HUDEP-2 (cell line): ENCODE measurements around the gene GNE.

Experiments used
- DNase-seq, 76 experiments: peaks; one replicate each; lab custom pipeline; 2025; ENCODE audit not compliant: unreplicated experiment in 76 of 76; lab: John Stamatoyannopoulos, UW

Gene GNE

DNA sequence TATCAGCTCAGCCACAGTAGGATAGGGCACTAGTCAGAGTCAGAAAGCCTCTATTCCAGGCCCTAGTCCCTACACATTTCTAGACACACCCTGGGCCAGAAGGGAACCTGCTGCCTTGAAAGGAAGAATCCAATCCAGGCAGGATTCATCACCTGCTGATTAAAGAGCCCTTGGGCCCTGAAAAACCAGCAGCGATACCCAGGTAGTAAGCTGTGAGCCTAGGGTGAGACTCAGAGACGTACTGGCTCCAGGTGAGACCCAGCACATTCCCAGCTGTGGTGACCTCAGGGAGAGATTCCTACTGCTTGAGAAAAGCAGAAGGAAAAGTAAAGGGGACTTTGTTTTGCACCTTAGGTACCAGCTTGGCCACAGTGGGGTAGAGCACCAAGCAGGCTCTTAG lies 84.4 kb downstream of the GNE start:
- DNase-seq, result no peak

DNA sequence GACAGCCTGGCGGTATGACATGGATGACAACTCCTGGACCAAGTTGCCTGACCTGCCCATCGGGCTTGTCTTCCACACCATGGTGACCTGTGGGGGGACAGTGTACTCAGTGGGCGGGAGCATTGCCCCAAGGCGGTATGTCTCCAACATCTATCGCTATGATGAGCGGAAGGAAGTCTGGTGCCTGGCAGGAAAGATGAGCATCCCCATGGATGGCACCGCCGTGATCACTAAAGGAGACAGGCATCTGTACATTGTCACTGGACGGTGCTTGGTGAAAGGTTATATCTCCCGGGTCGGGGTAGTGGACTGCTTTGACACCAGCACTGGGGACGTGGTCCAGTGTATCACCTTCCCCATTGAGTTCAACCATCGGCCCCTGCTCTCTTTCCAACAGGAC lies 87.7 kb downstream of the GNE start:
- DNase-seq, result no peak

DNA sequence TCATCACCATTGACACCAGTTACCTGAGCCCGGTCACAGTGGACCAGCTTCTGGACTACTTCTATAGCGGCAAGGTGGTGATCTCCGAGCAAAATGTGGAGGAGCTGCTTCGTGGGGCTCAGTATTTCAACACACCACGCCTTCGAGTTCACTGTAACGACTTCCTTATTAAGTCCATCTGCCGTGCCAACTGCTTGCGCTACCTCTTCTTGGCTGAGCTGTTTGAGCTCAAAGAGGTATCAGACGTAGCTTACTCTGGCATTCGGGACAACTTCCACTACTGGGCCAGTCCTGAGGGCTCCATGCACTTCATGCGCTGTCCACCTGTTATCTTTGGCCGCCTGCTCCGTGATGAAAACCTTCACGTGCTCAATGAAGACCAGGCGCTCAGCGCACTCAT lies 88.5 kb downstream of the GNE start:
- no peak for DNase-seq

DNA sequence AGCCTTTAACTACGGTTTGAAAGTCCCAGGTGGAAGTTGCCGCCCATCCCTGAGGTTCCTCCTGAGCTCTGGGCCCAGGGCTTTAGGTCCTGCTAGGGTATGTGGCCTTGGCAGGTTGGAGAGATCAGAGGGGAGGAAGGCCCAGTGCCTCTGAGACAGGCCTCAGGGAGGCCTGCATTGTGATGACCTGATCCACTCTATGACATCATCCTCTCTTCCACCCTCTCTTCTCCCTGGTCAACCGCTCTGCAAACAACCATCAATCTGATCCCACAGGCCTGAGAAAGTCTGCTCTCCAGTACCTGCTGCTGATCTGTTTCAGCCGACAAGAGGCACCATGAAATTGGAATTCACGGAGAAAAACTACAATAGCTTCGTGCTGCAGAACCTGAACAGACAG lies 89.1 kb downstream of the GNE start, which contains the start of gene CCIN:
TSS of gene CCIN (plus strand) at position 223 of the 400 bp plus-strand sequence. CDS start at position 338, 115 bp downstream.
- DNase-seq, result no peak

DNA sequence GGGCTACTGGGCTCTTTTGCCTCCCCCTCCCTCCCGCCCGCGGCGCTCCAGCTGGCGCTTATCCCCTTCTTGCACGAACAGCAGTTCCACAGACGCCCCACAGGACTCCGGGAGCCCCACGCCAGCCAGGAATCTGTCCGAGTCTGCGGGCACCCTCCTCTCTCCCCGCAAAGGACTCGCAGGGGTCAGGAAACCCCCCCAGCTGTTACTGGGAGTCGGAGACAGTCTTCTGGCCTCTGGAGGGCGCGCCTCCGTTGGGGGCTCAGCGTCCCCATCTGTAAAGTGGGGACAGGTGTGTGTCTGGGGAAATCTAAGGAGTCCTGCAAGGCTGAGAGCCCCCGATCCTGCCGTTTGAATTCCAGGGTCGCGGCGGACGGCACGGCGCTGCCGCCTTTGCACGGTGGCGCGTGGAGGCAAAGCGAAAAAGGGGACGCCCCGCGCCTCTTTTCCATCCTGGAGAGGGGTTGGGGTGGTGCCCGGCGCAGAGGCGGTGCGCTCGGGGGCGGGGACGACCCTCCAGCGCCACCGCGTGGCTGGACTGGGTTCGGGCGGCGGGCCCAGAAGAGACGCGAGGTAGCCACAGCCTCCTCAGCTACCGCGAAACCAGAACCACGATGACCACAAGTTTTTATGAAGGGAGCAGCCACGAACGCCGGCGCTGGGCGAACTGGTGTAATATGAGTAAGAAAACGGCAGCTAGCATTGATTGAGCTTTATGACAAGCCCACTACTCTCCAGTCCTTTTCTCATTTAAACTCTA lies 91.9 kb downstream of the GNE start:
- DNase-seq, result peak in 60 of 76 experiments; percentile 6 to 72 (median 40)

DNA sequence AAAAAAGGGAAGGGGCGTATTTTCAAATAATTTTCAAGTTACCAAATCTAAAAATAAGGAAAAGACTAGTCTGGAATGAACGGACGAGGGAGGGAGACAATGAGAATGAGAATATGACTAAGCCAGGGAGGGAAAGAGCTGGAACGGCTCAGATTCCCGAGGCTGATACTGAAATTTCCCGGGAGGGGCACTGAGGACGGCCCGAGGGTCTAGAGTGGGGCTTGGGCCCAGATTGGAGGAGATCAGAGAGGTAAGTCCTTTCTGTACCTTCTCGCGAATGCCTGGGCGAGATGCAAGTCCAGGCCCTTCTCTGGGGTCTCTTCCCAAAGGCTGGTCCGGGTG lies 92.5 kb downstream of the GNE start:
- no peak for DNase-seq

DNA sequence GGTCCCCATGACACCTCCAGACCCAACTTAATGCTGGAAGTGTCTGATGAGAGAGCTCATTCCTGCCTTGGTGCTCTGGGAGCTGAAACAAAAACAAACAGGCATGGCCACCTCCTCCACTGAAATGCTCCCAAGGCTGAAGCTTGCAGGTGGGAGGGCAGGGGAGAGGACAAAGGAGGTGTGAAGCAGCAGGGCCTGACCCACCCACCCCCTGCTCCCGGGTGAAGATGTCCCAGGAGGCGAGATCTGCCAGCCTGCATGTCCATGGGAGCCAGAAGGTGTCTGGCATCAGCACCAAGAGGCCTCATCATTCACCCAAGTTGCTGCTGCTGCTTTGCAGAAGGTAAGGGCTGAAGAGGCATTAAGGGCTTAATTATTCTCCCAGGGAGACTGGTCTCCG lies 93.3 kb downstream of the GNE start:
- no peak for DNase-seq
